ENCODE results near the gene BCAP31. TPM values are rescaled to one million over a fixed set of nuclear protein-coding genes. Genes with fewer than 3 reads are reported as not detected.

The BCAP31 gene
- total and polyA plus RNA-seq, 2 of the 13 experiments (the other 11 are each of a cell fraction or from before 2014, with no cell fraction given) = 139 to 178 TPM

DNA sequence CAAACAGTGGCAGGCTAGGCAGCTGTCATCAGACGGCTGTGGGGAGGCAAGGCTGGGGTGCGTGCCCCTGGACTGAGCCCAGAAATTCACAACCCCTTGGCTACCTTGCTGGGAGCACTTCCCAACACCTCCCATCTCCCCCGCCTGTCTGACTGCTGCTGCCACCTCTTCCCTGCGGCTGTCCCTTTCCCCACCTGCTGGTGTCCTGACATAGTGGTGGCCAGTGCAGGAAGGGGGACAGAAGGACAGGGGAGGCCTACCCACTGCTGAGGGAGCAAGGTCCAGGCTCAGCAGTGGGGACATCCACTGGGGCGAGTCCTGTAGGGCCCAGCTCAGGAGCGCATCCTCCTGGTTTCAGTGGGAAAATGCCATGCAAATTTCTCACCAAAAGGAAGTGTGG lies 3.9 kb upstream of the BCAP31 start (continued):
- TF ChIP-seq, protein P1, sequence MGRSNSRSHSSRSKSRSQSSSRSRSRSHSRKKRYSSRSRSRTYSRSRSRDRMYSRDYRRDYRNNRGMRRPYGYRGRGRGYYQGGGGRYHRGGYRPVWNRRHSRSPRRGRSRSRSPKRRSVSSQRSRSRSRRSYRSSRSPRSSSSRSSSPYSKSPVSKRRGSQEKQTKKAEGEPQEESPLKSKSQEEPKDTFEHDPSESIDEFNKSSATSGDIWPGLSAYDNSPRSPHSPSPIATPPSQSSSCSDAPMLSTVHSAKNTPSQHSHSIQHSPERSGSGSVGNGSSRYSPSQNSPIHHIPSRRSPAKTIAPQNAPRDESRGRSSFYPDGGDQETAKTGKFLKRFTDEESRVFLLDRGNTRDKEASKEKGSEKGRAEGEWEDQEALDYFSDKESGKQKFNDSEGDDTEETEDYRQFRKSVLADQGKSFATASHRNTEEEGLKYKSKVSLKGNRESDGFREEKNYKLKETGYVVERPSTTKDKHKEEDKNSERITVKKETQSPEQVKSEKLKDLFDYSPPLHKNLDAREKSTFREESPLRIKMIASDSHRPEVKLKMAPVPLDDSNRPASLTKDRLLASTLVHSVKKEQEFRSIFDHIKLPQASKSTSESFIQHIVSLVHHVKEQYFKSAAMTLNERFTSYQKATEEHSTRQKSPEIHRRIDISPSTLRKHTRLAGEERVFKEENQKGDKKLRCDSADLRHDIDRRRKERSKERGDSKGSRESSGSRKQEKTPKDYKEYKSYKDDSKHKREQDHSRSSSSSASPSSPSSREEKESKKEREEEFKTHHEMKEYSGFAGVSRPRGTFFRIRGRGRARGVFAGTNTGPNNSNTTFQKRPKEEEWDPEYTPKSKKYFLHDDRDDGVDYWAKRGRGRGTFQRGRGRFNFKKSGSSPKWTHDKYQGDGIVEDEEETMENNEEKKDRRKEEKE (IDR thresholded peaks at IDR 0.05) = no peak
- TF ChIP-seq ETS1 (CRISPR knock-in tag; IDR thresholded peaks at IDR 0.05) = no peak
- TF ChIP-seq ZNF207 (IDR thresholded peaks at IDR 0.05; ENCODE audit: borderline replicate concordance) = no peak
- TF ChIP-seq ZBTB26 (CRISPR knock-in tag; IDR thresholded peaks at IDR 0.05; ENCODE audit: borderline replicate concordance) = no peak
- TF ChIP-seq DR1 (CRISPR knock-in tag; IDR thresholded peaks at IDR 0.05) = no peak
- no peak for TF ChIP-seq ZNF205 (CRISPR knock-in tag; IDR thresholded peaks at IDR 0.05)
- TF ChIP-seq ZNF331 (CRISPR knock-in tag; IDR thresholded peaks at IDR 0.05) = no peak
- TF ChIP-seq HNF4A (CRISPR knock-in tag; IDR thresholded peaks at IDR 0.05) = peak; percentile 77
- TF ChIP-seq ZFP36L1 (CRISPR knock-in tag; IDR thresholded peaks at IDR 0.05) = no peak
- TF ChIP-seq NONO (IDR thresholded peaks at IDR 0.05) = no peak
- no peak for TF ChIP-seq NONO (CRISPR knock-in tag; conservative IDR thresholded peaks at IDR 0.05)
- no peak for TF ChIP-seq ZNF678 (CRISPR knock-in tag; IDR thresholded peaks at IDR 0.05)
- no peak for TF ChIP-seq ATAD3A (CRISPR knock-in tag; IDR thresholded peaks at IDR 0.05)
- TF ChIP-seq RAD21 (CRISPR knock-in tag; IDR thresholded peaks at IDR 0.05) = peak; percentile 15; the same call in 1 of the 2 replicates
- no peak for TF ChIP-seq JUND (CRISPR knock-in tag; IDR thresholded peaks at IDR 0.05)
- TF ChIP-seq, protein P2, sequence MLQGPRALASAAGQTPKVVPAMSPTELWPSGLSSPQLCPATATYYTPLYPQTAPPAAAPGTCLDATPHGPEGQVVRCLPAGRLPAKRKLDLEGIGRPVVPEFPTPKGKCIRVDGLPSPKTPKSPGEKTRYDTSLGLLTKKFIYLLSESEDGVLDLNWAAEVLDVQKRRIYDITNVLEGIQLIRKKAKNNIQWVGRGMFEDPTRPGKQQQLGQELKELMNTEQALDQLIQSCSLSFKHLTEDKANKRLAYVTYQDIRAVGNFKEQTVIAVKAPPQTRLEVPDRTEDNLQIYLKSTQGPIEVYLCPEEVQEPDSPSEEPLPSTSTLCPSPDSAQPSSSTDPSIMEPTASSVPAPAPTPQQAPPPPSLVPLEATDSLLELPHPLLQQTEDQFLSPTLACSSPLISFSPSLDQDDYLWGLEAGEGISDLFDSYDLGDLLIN (CRISPR knock-in tag; IDR thresholded peaks at IDR 0.05; ENCODE audit: borderline replicate concordance) = no peak

Data from HepG2 (cell line).